Measurements from ENCODE around the gene SF1.

Gene SF1

DNA sequence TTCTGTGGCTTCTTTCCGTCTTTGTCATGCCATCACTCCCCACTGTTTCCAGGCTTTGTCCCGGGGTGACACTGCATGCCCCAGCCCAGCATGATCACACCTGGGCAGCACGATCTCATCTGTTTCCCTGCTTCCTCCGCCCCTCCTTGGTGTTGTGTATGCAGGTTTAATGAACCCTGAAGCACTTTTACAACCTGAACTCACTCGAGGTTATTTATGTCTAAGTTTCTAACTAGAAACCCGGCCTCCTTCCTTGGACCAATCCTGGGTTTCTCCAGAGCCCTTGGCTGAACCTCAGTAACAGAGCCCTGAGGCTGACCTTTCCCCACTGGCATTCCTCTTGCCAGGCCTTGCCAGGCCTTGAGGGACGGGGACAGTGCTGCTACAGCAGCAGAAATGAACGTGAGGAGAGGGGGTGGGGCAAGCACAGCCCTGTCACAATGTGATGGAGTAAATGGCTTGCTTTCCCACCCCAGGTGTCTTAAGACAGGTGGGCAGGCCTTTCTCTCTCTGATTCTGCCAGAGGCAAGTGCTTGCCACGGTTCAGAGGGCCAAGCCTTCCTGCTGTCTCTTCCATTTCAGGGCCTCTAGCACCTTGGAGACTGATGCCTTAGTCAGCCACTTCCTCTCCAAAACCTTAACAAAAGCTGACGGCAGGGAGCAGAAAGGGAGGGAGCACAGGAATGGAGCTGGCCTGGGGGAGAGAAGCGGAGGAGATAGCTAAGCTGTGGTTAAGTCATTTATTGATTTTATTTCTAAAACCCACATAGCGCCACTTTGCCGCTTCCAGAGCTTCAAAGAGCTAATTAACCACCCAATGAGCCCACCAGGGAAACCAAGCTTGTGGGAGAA is 15.4 kb downstream of the SF1 start:
- Histone ChIP-seq H2BK5ac (ENCODE audit: low read length) (no peak overlapping the region), H3K9me3 (replicated peaks in 1 of 2; ENCODE audit: control insufficient read depth in 2 of 2, insufficient read depth in 1 of 2, low read depth in 1 of 2, low read length in 2 of 2) (no peaks in the 10 kb centered on the region), H2BK12ac (ENCODE audit: low read length) (no peak overlapping the region), H3K27ac (replicated peaks; ENCODE audit: low read length) (peak overlapping the region; percentile 49), H3K36me3 (replicated peaks in 1 of 2; ENCODE audit: control insufficient read depth in 2 of 2, insufficient read depth in 2 of 2, low read length in 2 of 2) (peaks cover 39 to 58% of the 10 kb centered on the region in 2 donors), H3K18ac (ENCODE audit: low read length) (no peak overlapping the region), H4K8ac (ENCODE audit: low read depth, low read length) (no peak overlapping the region), H3K4me1 (ENCODE audit: control insufficient read depth in 2 of 2, insufficient read depth in 1 of 2, low read depth in 1 of 2, low read length in 2 of 2) (peaks cover 45 to 62% of the 10 kb centered on the region in 2 donors), H4K91ac (ENCODE audit: low read depth, low read length, poor library complexity) (no peak overlapping the region), H3K4ac (ENCODE audit: low read length) (no peak overlapping the region), H3K4me3 (ENCODE audit: low read length in 2 of 2) (no peak overlapping the region), H3K9ac (ENCODE audit: low read depth, low read length, poor library complexity) (no peak overlapping the region), H3K14ac (ENCODE audit: low read length) (no peak overlapping the region), H3K4me2 (ENCODE audit: insufficient read depth, low read length, poor library complexity, severe bottlenecking) (no peak overlapping the region), H2AFZ (ENCODE audit: low read length) (no peak overlapping the region), H3K79me1 (ENCODE audit: low read depth, low read length) (peaks cover 12% of the 10 kb centered on the region), H2AK5ac (ENCODE audit: low read depth, low read length) (no peak overlapping the region), H2BK15ac (ENCODE audit: low read length) (no peak overlapping the region), H2BK120ac (ENCODE audit: low read depth, low read length) (no peak overlapping the region), H3K23ac (ENCODE audit: low read depth, low read length, poor library complexity) (no peak overlapping the region), H3K27me3 (ENCODE audit: control insufficient read depth in 3 of 3, insufficient read depth in 3 of 3, low read depth in 1 of 3, low read length in 3 of 3) (no peaks in the 10 kb centered on the region)
- DNase-seq (ENCODE audit: low spot score), result no peak
- WGBS, 2 donors (ENCODE audit: extremely low coverage in 2 of 2, insufficient read length in 2 of 2, insufficient replicate concordance in 1 of 2), result no CpG with 5 or more reads among the region's 13 CpGs

DNA sequence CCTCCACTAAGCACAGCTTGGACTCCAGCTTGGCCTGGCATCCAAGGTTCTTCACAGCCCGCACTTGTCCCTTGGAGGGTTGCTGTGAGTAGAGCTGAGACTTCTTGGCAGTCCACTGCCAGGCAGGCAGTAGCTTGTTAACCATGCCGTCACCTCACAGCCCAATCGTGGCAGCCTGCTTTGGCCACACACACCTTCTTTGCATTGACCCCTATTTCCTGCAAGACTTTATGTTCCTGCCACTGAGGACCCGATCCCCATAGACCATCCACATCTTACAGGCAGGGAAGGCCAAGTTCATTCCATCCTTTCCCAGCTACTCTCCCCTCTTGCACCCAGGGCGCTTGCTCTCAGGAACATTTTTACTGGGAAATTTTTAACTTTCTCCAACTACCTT is 16.1 kb downstream of the SF1 start:
- Histone ChIP-seq H3K14ac (ENCODE audit: low read length) (no peak overlapping the region), H3K79me1 (ENCODE audit: low read depth, low read length) (peaks cover 8% of the 10 kb centered on the region), H3K4me3 (ENCODE audit: low read length in 2 of 2) (no peak overlapping the region), H3K27ac (replicated peaks; ENCODE audit: low read length) (peak overlapping the region; percentile 32), H3K9ac (ENCODE audit: low read depth, low read length, poor library complexity) (no peak overlapping the region), H2BK120ac (ENCODE audit: low read depth, low read length) (no peak overlapping the region), H2BK5ac (ENCODE audit: low read length) (no peak overlapping the region), H2AFZ (ENCODE audit: low read length) (no peak overlapping the region), H3K23ac (ENCODE audit: low read depth, low read length, poor library complexity) (peak overlapping the region; percentile 93), H3K36me3 (replicated peaks in 1 of 2; ENCODE audit: control insufficient read depth in 2 of 2, insufficient read depth in 2 of 2, low read length in 2 of 2) (peaks cover 33 to 52% of the 10 kb centered on the region in 2 donors), H2AK5ac (ENCODE audit: low read depth, low read length) (no peak overlapping the region), H3K4me2 (ENCODE audit: insufficient read depth, low read length, poor library complexity, severe bottlenecking) (no peak overlapping the region), H2BK12ac (ENCODE audit: low read length) (no peak overlapping the region), H3K27me3 (ENCODE audit: control insufficient read depth in 3 of 3, insufficient read depth in 3 of 3, low read depth in 1 of 3, low read length in 3 of 3) (no peaks in the 10 kb centered on the region), H3K4me1 (ENCODE audit: control insufficient read depth in 2 of 2, insufficient read depth in 1 of 2, low read depth in 1 of 2, low read length in 2 of 2) (peaks cover 45 to 62% of the 10 kb centered on the region in 2 donors), H2BK15ac (ENCODE audit: low read length) (no peak overlapping the region), H3K9me3 (replicated peaks in 1 of 2; ENCODE audit: control insufficient read depth in 2 of 2, insufficient read depth in 1 of 2, low read depth in 1 of 2, low read length in 2 of 2) (no peaks in the 10 kb centered on the region), H3K18ac (ENCODE audit: low read length) (no peak overlapping the region), H4K8ac (ENCODE audit: low read depth, low read length) (no peak overlapping the region), H3K4ac (ENCODE audit: low read length) (no peak overlapping the region), H4K91ac (ENCODE audit: low read depth, low read length, poor library complexity) (no peak overlapping the region)
- no CpG with 5 or more reads among the region's 5 CpGs for WGBS, 2 donors (ENCODE audit: extremely low coverage in 2 of 2, insufficient read length in 2 of 2, insufficient replicate concordance in 1 of 2)
- DNase-seq (ENCODE audit: low spot score), result no peak

DNA sequence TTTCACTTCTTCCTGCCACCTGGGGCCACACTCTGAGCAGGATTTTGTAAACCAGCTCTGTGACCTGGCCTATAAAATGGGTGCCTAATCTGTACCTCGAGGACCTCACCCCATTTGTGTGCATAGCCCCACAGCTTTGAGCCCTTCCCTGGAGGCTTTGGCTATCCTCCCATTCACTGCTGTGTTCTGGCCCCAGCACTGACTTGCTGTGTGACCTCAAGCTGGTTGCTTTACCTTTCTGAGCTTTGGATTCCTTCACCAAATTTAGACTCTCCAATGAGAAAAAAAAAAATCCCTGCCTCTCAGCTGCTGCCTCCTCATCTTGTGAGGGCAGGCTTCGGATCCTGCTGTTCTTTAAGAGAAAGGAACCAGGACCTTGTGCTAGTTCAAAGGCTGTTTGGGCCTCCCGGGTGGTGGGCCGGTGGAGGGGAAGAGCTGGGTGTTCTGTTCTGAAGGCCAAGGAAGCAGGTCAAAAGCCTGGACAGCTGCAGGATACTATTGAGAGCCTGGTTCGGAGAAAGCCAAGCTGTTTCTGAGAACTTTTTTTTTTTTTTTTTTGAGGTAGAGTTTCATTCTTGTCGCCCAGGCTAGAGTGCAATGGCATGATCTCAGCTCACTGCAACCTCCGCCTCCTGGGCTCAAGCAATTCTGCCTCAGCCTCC is 17.5 kb downstream of the SF1 start:
- Histone ChIP-seq H2AK5ac (ENCODE audit: low read depth, low read length) (no peak overlapping the region), H3K4me1 (ENCODE audit: control insufficient read depth in 2 of 2, insufficient read depth in 1 of 2, low read depth in 1 of 2, low read length in 2 of 2) (peaks cover 43 to 62% of the 10 kb centered on the region in 2 donors), H4K8ac (ENCODE audit: low read depth, low read length) (no peak overlapping the region), H3K27me3 (ENCODE audit: control insufficient read depth in 3 of 3, insufficient read depth in 3 of 3, low read depth in 1 of 3, low read length in 3 of 3) (no peaks in the 10 kb centered on the region), H3K23ac (ENCODE audit: low read depth, low read length, poor library complexity) (no peak overlapping the region), H3K4me3 (ENCODE audit: low read length in 2 of 2) (no peak overlapping the region), H2BK12ac (ENCODE audit: low read length) (no peak overlapping the region), H2BK5ac (ENCODE audit: low read length) (no peak overlapping the region), H3K27ac (replicated peaks; ENCODE audit: low read length) (peak overlapping the region; percentile 31), H3K9ac (ENCODE audit: low read depth, low read length, poor library complexity) (no peak overlapping the region), H2BK120ac (ENCODE audit: low read depth, low read length) (no peak overlapping the region), H3K9me3 (replicated peaks in 1 of 2; ENCODE audit: control insufficient read depth in 2 of 2, insufficient read depth in 1 of 2, low read depth in 1 of 2, low read length in 2 of 2) (no peaks in the 10 kb centered on the region), H2BK15ac (ENCODE audit: low read length) (no peak overlapping the region), H3K36me3 (replicated peaks in 1 of 2; ENCODE audit: control insufficient read depth in 2 of 2, insufficient read depth in 2 of 2, low read length in 2 of 2) (peaks cover 24 to 40% of the 10 kb centered on the region in 2 donors), H3K4me2 (ENCODE audit: insufficient read depth, low read length, poor library complexity, severe bottlenecking) (no peak overlapping the region), H3K14ac (ENCODE audit: low read length) (no peak overlapping the region), H3K18ac (ENCODE audit: low read length) (peak overlapping the region; percentile 65), H3K4ac (ENCODE audit: low read length) (no peak overlapping the region), H4K91ac (ENCODE audit: low read depth, low read length, poor library complexity) (no peak overlapping the region), H2AFZ (ENCODE audit: low read length) (no peak overlapping the region), H3K79me1 (ENCODE audit: low read depth, low read length) (peaks cover 3% of the 10 kb centered on the region)
- no CpG with 5 or more reads among the region's 7 CpGs for WGBS, 2 donors (ENCODE audit: extremely low coverage in 2 of 2, insufficient read length in 2 of 2, insufficient replicate concordance in 1 of 2)
- DNase-seq (ENCODE audit: low spot score), result no peak
